H9 (cell line): Measurements from ENCODE around the gene KIF1A. TPM values are rescaled to one million over a fixed set of nuclear protein-coding genes. Genes with fewer than 3 reads are reported as not detected.

Experiments used
- DNase-seq: peaks from one replicate; pipeline ENCODE4 v3.0.0-alpha.2; 2017
- H2AFZ ChIP-seq: one replicate; pipeline ENCODE4 v1.6.1; 2013; ENCODE audit warnings: mild to moderate bottlenecking, low read length, control low read depth, moderate library complexity
- H2AK5ac ChIP-seq: 2 replicates; pipeline ENCODE4 v1.6.1; 2013; ENCODE audit warnings: low read length, control low read depth, mixed read lengths; ENCODE audit not compliant: insufficient read length
- H2BK120ac ChIP-seq: one replicate; pipeline ENCODE4 v1.6.1; 2013; ENCODE audit warnings: low read depth, mild to moderate bottlenecking, low read length, control low read depth, inconsistent platforms; ENCODE audit not compliant: poor library complexity, severe bottlenecking
- H2BK12ac ChIP-seq: 2 replicates; pipeline ENCODE4 v1.6.1; 2013; ENCODE audit warnings: low read length, control low read depth, mixed read lengths, low read depth; ENCODE audit not compliant: insufficient read length
- H2BK15ac ChIP-seq: 2 replicates; pipeline ENCODE4 v1.6.1; 2013; ENCODE audit warnings: low read depth, low read length, control low read depth
- H2BK20ac ChIP-seq: one replicate; pipeline ENCODE4 v1.6.1; 2013; ENCODE audit warnings: low read depth, mild to moderate bottlenecking, low read length, control low read depth, inconsistent platforms; ENCODE audit not compliant: poor library complexity, severe bottlenecking
- H2BK5ac ChIP-seq: 2 replicates; pipeline ENCODE4 v1.6.1; 2013; ENCODE audit warnings: low read length, control low read depth, mixed read lengths; ENCODE audit not compliant: insufficient read length
- H3K14ac ChIP-seq: 2 replicates; pipeline ENCODE4 v1.6.1; 2013; ENCODE audit warnings: low read length, control low read depth; ENCODE audit not compliant: insufficient read depth
- H3K18ac ChIP-seq: 2 replicates; pipeline ENCODE4 v1.6.1; 2013; ENCODE audit warnings: low read depth, mild to moderate bottlenecking, mixed read lengths, low read length, control low read depth; ENCODE audit not compliant: insufficient read length
- H3K23ac ChIP-seq: 2 replicates; pipeline ENCODE4 v1.6.1; 2013; ENCODE audit warnings: low read length, control low read depth, mixed read lengths, low read depth; ENCODE audit not compliant: insufficient read length
- H3K23me2 ChIP-seq: 2 replicates; pipeline ENCODE4 v1.6.1; 2013; ENCODE audit warnings: low read depth, mild to moderate bottlenecking, mixed read lengths, low read length, control low read depth; ENCODE audit not compliant: insufficient read length, poor library complexity, severe bottlenecking
- H3K27ac ChIP-seq: 2 replicates; pipeline ENCODE4 v1.5.1; 2013; ENCODE audit warnings: low read length, control low read depth, mixed read lengths, low read depth; ENCODE audit not compliant: insufficient read length
- H3K27me3 ChIP-seq: 2 replicates; pipeline ENCODE4 v1.6.1; 2013; ENCODE audit warnings: low read length, control low read depth, inconsistent platforms; ENCODE audit not compliant: insufficient read depth
- H3K4ac ChIP-seq: 2 replicates; pipeline ENCODE4 v1.6.1; 2013; ENCODE audit warnings: low read depth, mild to moderate bottlenecking, control low read depth, inconsistent platforms, low read length, moderate library complexity
- H3K4me1 ChIP-seq: 2 replicates; pipeline ENCODE4 v1.6.1; 2013; ENCODE audit warnings: low read length, control low read depth, inconsistent platforms; ENCODE audit not compliant: insufficient read depth
- H3K4me2 ChIP-seq: 2 replicates; pipeline ENCODE4 v1.6.1; 2013; ENCODE audit warnings: low read length, control low read depth, mixed read lengths; ENCODE audit not compliant: insufficient read length, insufficient read depth
- H3K56ac ChIP-seq: 2 replicates; pipeline ENCODE4 v1.6.1; 2013; ENCODE audit warnings: low read depth, mild to moderate bottlenecking, mixed read lengths, low read length, control low read depth; ENCODE audit not compliant: insufficient read length
- H3K79me1 ChIP-seq: 2 replicates; pipeline ENCODE4 v1.6.1; 2013; ENCODE audit warnings: low read depth, mild to moderate bottlenecking, moderate library complexity, low read length, control low read depth, inconsistent platforms; ENCODE audit not compliant: insufficient read depth, poor library complexity, severe bottlenecking
- H3K79me2 ChIP-seq: 2 replicates; pipeline ENCODE4 v1.6.1; 2013; ENCODE audit warnings: low read length, control low read depth, inconsistent platforms; ENCODE audit not compliant: insufficient read depth
- H3K9ac ChIP-seq: 2 replicates; pipeline ENCODE4 v1.6.1; 2013; ENCODE audit warnings: low read length, control low read depth, mixed read lengths; ENCODE audit not compliant: insufficient read length; ENCODE audit errors: extremely low read depth
- H3K9me3 ChIP-seq: one replicate; pipeline ENCODE4 v1.6.1; 2013; ENCODE audit warnings: low read depth, low read length, inconsistent platforms; ENCODE audit not compliant: control insufficient read depth
- H3T11ph ChIP-seq: one replicate; pipeline ENCODE4 v1.6.1; 2013; ENCODE audit warnings: mild to moderate bottlenecking, low read length, control low read depth, inconsistent platforms
- H4K20me1 ChIP-seq: one replicate; pipeline ENCODE4 v1.6.1; 2013; ENCODE audit not compliant: control insufficient read depth, insufficient read length, insufficient read depth
- H4K5ac ChIP-seq: 2 replicates; pipeline ENCODE4 v1.6.1; 2013; ENCODE audit warnings: low read depth, mild to moderate bottlenecking, mixed read lengths, low read length, control low read depth; ENCODE audit not compliant: insufficient read length
- H4K8ac ChIP-seq: replicated peaks from 2 replicates; pipeline ENCODE4 v1.6.1; 2013; ENCODE audit warnings: low read length, control low read depth, mixed read lengths, low read depth; ENCODE audit not compliant: insufficient read length
- H4K91ac ChIP-seq: 2 replicates; pipeline ENCODE4 v1.6.1; 2013; ENCODE audit warnings: low read depth, mild to moderate bottlenecking, moderate library complexity, mixed read lengths, low read length, control low read depth; ENCODE audit not compliant: insufficient read length
- H3K27ac Mint-ChIP-seq, 3 experiments: 2 replicates in 2 of 3; 3 replicates in 1 of 3; pipeline ENCODE4 v1.8.0; 2020 to 2021; ENCODE audit warnings: mixed read lengths in 3 of 3, mild to moderate bottlenecking in 1 of 3, moderate library complexity in 1 of 3
- H3K27me3 Mint-ChIP-seq: 2 replicates; pipeline ENCODE4 v1.8.0; 2021; ENCODE audit warnings: low read depth, mild to moderate bottlenecking, moderate library complexity, mixed read lengths
- H3K36me3 Mint-ChIP-seq, 3 experiments: 2 replicates in 2 of 3; 3 replicates in 1 of 3; pipeline ENCODE4 v1.8.0; 2020 to 2021; ENCODE audit warnings: low read depth in 3 of 3, mixed read lengths in 3 of 3; ENCODE audit not compliant: insufficient read depth in 1 of 3
- H3K4me1 Mint-ChIP-seq, 2 experiments: 2 replicates each; pipeline ENCODE4 v1.8.0; 2020; ENCODE audit warnings: mixed read lengths in 2 of 2
- H3K4me3 Mint-ChIP-seq, 2 experiments: 2 replicates in 1 of 2; 3 replicates in 1 of 2; pipeline ENCODE4 v1.8.0; 2020 to 2021; ENCODE audit warnings: mild to moderate bottlenecking in 2 of 2, mixed read lengths in 2 of 2, moderate library complexity in 1 of 2
- H3K9me3 Mint-ChIP-seq, 2 experiments: 2 replicates in 1 of 2; 3 replicates in 1 of 2; pipeline ENCODE4 v1.8.0; 2020; ENCODE audit warnings: mild to moderate bottlenecking in 2 of 2, mixed read lengths in 2 of 2, moderate library complexity in 1 of 2
- WGBS: extraction: QIAGEN DNeasy Blood & Tissue Kit; methylation state at CpG from one replicate; pipeline ENCODE4 v1.1.7; 2013; ENCODE audit warnings: missing lambda C conversion rate, low lambda C conversion rate, mixed read lengths; ENCODE audit not compliant: insufficient read length; ENCODE audit errors: extremely low coverage; 5-methylcytosine and 5-hydroxymethylcytosine counted together
- total RNA-seq: library from RNA; stranded (reverse); gene quantifications from 2 replicates; pipeline ENCODE4 v1.2.1, GENCODE V29; 2021
- TF ChIP-seq, protein P1 (sequence below): fragments of 200-600 bp; sonication (generic); conservative IDR thresholded peaks from 3 replicates; pipeline ENCODE4 v1.8.0; 2021; ENCODE audit warnings: antibody characterized with exemption, mild to moderate bottlenecking

Gene KIF1A
- total RNA-seq, 1 experiment from 2014 or later, result 204 TPM

DNA sequence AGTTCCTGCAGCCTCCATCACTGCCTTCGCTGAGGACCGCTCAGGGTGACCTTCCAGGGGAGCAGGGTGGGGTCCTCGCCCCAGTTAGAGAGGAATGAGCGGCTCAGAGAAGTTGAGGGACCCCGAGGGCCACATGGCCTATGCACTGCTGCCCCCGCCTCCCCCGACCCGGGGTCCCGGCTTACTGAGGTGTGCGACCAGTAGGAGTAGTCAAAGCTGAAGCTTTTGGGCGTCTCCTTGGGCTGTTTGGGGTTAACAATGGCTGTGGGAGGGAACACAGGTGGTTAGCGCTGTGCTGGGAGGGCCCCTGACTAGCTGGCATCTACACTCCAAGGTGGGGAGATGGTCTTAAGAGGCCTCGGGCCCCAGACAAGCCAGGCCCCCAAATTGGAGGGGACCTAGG lies 31.0 kb downstream of the KIF1A start:
- Histone ChIP-seq H3K56ac (no peak overlapping the region), H2AFZ (no peak overlapping the region), H3K23ac (no peak overlapping the region), H2BK20ac (no peak overlapping the region), H2AK5ac (no peak overlapping the region), H3K27me3 (no peaks in the 10 kb centered on the region), H3K4me1 (no peaks in the 10 kb centered on the region), H3K9ac (no peak overlapping the region), H3T11ph (no peak overlapping the region), H4K8ac (no peak overlapping the region), H2BK120ac (no peak overlapping the region), H3K27ac (no peak overlapping the region), H3K18ac (no peak overlapping the region), H4K5ac (no peak overlapping the region), H3K4me2 (no peak overlapping the region), H3K4ac (no peak overlapping the region), H2BK12ac (no peak overlapping the region), H4K20me1 (peaks cover 2% of the 10 kb centered on the region), H3K23me2 (no peaks in the 10 kb centered on the region), H3K79me1 (peaks cover 10% of the 10 kb centered on the region), H3K9me3 (no peaks in the 10 kb centered on the region), H3K14ac (no peak overlapping the region; the same call in 1 of the 2 replicates), H2BK15ac (no peak overlapping the region), H4K91ac (no peak overlapping the region), H3K79me2 (peaks cover 2% of the 10 kb centered on the region; the same call in 1 of the 2 replicates), H2BK5ac (no peak overlapping the region)
- Mint-ChIP-seq H3K4me1 (peaks cover 9 to 15% of the 10 kb centered on the region in 2 experiments), H3K27me3 (no peaks in the 10 kb centered on the region), H3K4me3 (no peak overlapping the region), H3K9me3 (no peaks in the 10 kb centered on the region), H3K36me3 (peaks cover 13 to 55% (median 52%) of the 10 kb centered on the region in 3 experiments), H3K27ac (peak overlapping the region in 1 of 3 experiments; percentile 35; a peak in 1 of 7 replicates)
- TF ChIP-seq, protein P1, sequence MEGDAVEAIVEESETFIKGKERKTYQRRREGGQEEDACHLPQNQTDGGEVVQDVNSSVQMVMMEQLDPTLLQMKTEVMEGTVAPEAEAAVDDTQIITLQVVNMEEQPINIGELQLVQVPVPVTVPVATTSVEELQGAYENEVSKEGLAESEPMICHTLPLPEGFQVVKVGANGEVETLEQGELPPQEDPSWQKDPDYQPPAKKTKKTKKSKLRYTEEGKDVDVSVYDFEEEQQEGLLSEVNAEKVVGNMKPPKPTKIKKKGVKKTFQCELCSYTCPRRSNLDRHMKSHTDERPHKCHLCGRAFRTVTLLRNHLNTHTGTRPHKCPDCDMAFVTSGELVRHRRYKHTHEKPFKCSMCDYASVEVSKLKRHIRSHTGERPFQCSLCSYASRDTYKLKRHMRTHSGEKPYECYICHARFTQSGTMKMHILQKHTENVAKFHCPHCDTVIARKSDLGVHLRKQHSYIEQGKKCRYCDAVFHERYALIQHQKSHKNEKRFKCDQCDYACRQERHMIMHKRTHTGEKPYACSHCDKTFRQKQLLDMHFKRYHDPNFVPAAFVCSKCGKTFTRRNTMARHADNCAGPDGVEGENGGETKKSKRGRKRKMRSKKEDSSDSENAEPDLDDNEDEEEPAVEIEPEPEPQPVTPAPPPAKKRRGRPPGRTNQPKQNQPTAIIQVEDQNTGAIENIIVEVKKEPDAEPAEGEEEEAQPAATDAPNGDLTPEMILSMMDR, result no peak
- DNase-seq, result no peak
- no CpG with 5 or more reads among the region's 13 CpGs for WGBS
